Adrenal gland (tissue), 12 donors: ENCODE measurements around the gene ZNF25. TPM values are rescaled to one million over a fixed set of nuclear protein-coding genes. Genes with fewer than 3 reads are reported as not detected.
"Not testable (repeated sequence)": the region's sequence is repeated elsewhere in the genome, so short reads cannot be mapped to it uniquely, and the experiment has no call there.

Experiments
- DNase-seq, 7 donors: peaks; one replicate each; pipeline ENCODE4 v3.0.0-alpha.2; 2019 to 2020
- H3K27ac ChIP-seq, 5 donors: fragments of 200-600 bp; sonication (generic) in 4 of 5; 1 replicate in 3 of 5; 2 replicates in 2 of 5; pipeline versions ENCODE4 v1.5.1 to v1.8.0; 2016 to 2020; ENCODE audit warnings: mild to moderate bottlenecking in 1 of 5
- H3K27me3 ChIP-seq: fragments of 200-600 bp; 2 replicates; pipeline ENCODE4 v1.8.0; 2021
- H3K36me3 ChIP-seq, 2 donors: fragments of 200-600 bp; replicated peaks in 1 of 2; 1 replicate in 1 of 2; 2 replicates in 1 of 2; pipeline versions ENCODE4 v1.5.1 to v1.8.0; 2018 to 2022
- H3K4me1 ChIP-seq, 2 donors: fragments of 200-600 bp; replicated peaks in 1 of 2; 1 replicate in 1 of 2; 2 replicates in 1 of 2; pipeline versions ENCODE4 v1.5.1 to v1.8.0; 2018 to 2021
- H3K4me3 ChIP-seq, 4 donors: fragments of 200-600 bp; sonication (generic) in 3 of 4; one replicate each; pipeline ENCODE4 v1.5.1; 2016 to 2018
- H3K9me3 ChIP-seq, 3 donors: fragments of 200-600 bp; sonication (generic) in 1 of 3; replicated peaks in 1 of 3; 1 replicate in 2 of 3; 2 replicates in 1 of 3; pipeline versions ENCODE4 v1.5.1 to v1.8.0; 2016 to 2021
- CTCF ChIP-seq, 6 experiments: fragments of 450-650 bp in 4 of 6; fragments of 200-600 bp in 2 of 6; sonication (generic) in 1 of 6; IDR thresholded peaks; 1 replicate in 5 of 6; 2 replicates in 1 of 6; pipeline versions ENCODE4 v1.5.1 to v1.8.0; 2016 to 2021; ENCODE audit warnings: antibody characterized with exemption in 6 of 6, mild to moderate bottlenecking in 2 of 6, moderate library complexity in 1 of 6
- POLR2A ChIP-seq, 2 donors: fragments of 450-650 bp; IDR thresholded peaks; one replicate each; pipeline ENCODE4 v1.6.1; 2017; ENCODE audit warnings: antibody characterized with exemption in 2 of 2, mild to moderate bottlenecking in 2 of 2, moderate library complexity in 1 of 2
- WGBS, 4 donors: extraction: QIAGEN DNeasy Blood & Tissue Kit in 2 of 4; methylation state at CpG; one replicate each; pipeline versions ENCODE4 v1.1.5 to v1.1.7; 2013 to 2017; 5-methylcytosine and 5-hydroxymethylcytosine counted together
- intact Hi-C, 2 donors: fragments of 100-400 bp; cut with DNase I; formaldehyde crosslinking; loops; one replicate each; pipeline versions ENCODE4 v1.14.1 to v1.15.0; 2022 to 2023
- polyA plus RNA-seq, 3 donors: library from polyadenylated mRNA; stranded (reverse); fragments of 200-250 nt in 2 of 3; fragments of 350-450 nt in 1 of 3; fragmentation: Illumina TruSeq in 1 of 3; extraction: RNeasy Lipid Tissue Mini Kit (QIAGEN cat#74804) in 1 of 3; gene quantifications; one replicate each; pipeline ENCODE4 v1.2.3, GENCODE V29; 2013 to 2014
- small RNA-seq, 2 donors: library from RNA; depleted of rRNA; stranded (forward); fragments of <200 nt; gene quantifications; one replicate each; pipeline ENCODE3, GENCODE V24; 2016
- total RNA-seq, 9 donors: library from RNA; depleted of rRNA in 4 of 9; stranded (reverse); fragments of >200 nt in 4 of 9; fragments of 120-200 nt in 1 of 9; fragmentation: NEBNext Ultra II Directional in 1 of 9; extraction: Animal tissue kit (Norgen Biotek cat#: 25700) in 1 of 9; gene quantifications; one replicate each; pipeline versions ENCODE4 v1.1.0 to v1.2.4, GENCODE V29; 2013 to 2023
- donor health status: healthy with polysubstance abuse.
- donor health status: Bipolar disorder and iron deficiency.
- donor health status: DM: yes; HTN: yes; CAD: no.
- donor health status: DM: no; HTN: no; CAD: no.
- donor health status: DM: no; HTN: no; CAD: no.
- donor health status: DM: yes; HTN: yes; CAD: no.

ZNF25 gene
- total and polyA plus RNA-seq, 12 donors = 5.0 to 26.8 (median 10.7) TPM

- Histone ChIP-seq H3K4me1 (no peaks in the 10 kb centered on the region), H3K9me3 (no peaks in the 10 kb centered on the region), H3K4me3 (no peak overlapping the region), H3K27ac (no peak overlapping the region), H3K36me3 (no peaks in the 10 kb centered on the region), H3K27me3 (no peaks in the 10 kb centered on the region)
- intact Hi-C loops = no loop called here
- WGBS, 4 donors = 53 to 66% (median 64%) methylated on average over 2 of the region's 2 CpGs
- no peak for TF ChIP-seq POLR2A (IDR thresholded peaks at IDR 0.05)
- no peak for TF ChIP-seq CTCF (IDR thresholded peaks at IDR 0.05)
- DNase-seq = no peak
Measured at GRCh38 chr10:37930423-37930822, 46.0 kb downstream of the ZNF25 start.

GRCh38 chr10:37908165-37908564 lies 68.3 kb downstream of the ZNF25 start:
- intact Hi-C loops, H3K27me3 ChIP-seq, H3K27ac ChIP-seq, H3K4me3 ChIP-seq, H3K36me3 ChIP-seq, H3K9me3 ChIP-seq, DNase-seq, H3K4me1 ChIP-seq: not testable (repeated sequence)
- 73 to 85% (median 78%) methylated on average over 7 of the region's 7 CpGs for WGBS, 4 donors

GRCh38 chr10:37906382-37906781 lies 70.1 kb downstream of the ZNF25 start:
- intact Hi-C loops = no loop called here
- 32 to 51% (median 47%) methylated on average over 2 of the region's 2 CpGs for WGBS, 4 donors
- H3K9me3 ChIP-seq = no peaks in the 10 kb centered on the region
- H3K36me3 ChIP-seq = no peaks in the 10 kb centered on the region
- no peaks in the 10 kb centered on the region for H3K4me1 ChIP-seq
- no peak overlapping the region for H3K4me3 ChIP-seq
- H3K27ac ChIP-seq = no peak overlapping the region
- TF ChIP-seq CTCF (IDR thresholded peaks at IDR 0.05) (no peak), POLR2A (IDR thresholded peaks at IDR 0.05) (no peak)
- DNase-seq = no peak
- H3K27me3 ChIP-seq = no peaks in the 10 kb centered on the region

Small RNAs within 50 kb of the gene (small RNA-seq; reads per million reads assigned to genes)
- gene RF00019 = 0 reads per million in 2 donors

Other genes starting within 250 kb of the ZNF25 start
- 10 to 100 TPM in 5 of 9 donors, 1 to 10 TPM in 4; 5.6 to 21.6 (median 10.9) TPM for gene ZNF248, start 119.0 kb downstream of the ZNF25 start, total RNA-seq
- 10 to 100 TPM in 2 of 3 donors, 1 to 10 TPM in 1; 8.2 to 13.1 (median 11.9) TPM for gene ZNF248, start 119.0 kb downstream of the ZNF25 start, polyA plus RNA-seq
- gene ZNF33A, start 34.0 kb upstream of the ZNF25 start, total RNA-seq = 10 to 100 TPM; 12.5 to 34.9 (median 28.7) TPM
- 10 to 100 TPM; 12.3 to 26.6 (median 12.4) TPM for gene ZNF33A, start 34.0 kb upstream of the ZNF25 start, polyA plus RNA-seq
- gene ZNF37A, start 117.7 kb upstream of the ZNF25 start, total RNA-seq = 10 to 100 TPM in 7 of 9 donors, 1 to 10 TPM in 2; 6.5 to 20.2 (median 14.0) TPM
- 10 to 100 TPM in 2 of 3 donors, 1 to 10 TPM in 1; 6.8 to 15.2 (median 10.6) TPM for gene ZNF37A, start 117.7 kb upstream of the ZNF25 start, polyA plus RNA-seq